A673 (cell line): ENCODE results near the gene RHBDF2.

Experiments
- EZH2 ChIP-seq: fragments of 200-600 bp; sonication (generic); IDR thresholded peaks from 2 replicates; pipeline ENCODE4 v1.6.1; 2017; ENCODE audit warnings: borderline replicate concordance, low read depth, mild to moderate bottlenecking, mixed read lengths, antibody characterized with exemption, low read length; ENCODE audit not compliant: poor library complexity, severe bottlenecking
- TF ChIP-seq, protein P1 (sequence below): fragments of 300-800, 200-600 bp; sonication (generic); conservative IDR thresholded peaks from 2 replicates; pipeline ENCODE4 v1.5.1; 2017; ENCODE audit warnings: low read depth, mild to moderate bottlenecking, antibody characterized with exemption, low read length, moderate library complexity, mixed read lengths

DNA sequence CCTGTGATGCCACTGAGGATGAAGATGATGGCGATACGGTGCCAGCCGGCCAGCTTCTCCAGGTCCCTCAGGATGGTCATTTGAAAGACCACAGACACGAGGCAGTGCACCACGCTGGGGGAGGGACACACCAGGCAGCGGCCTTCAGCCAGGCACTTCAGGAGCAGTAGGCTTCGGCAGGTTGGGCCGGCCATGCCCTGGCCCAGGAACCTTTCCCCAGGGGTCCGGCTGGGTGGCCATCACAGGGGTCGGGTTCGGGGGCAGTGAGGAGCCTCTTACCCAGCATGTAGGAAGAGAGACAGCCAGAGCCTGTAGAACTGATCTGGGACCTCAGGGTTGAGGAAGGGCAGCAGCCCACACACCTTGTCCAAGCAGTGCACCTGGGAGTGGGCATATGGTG, 28.5 kb downstream of the RHBDF2 start:
- TF ChIP-seq, protein P1, sequence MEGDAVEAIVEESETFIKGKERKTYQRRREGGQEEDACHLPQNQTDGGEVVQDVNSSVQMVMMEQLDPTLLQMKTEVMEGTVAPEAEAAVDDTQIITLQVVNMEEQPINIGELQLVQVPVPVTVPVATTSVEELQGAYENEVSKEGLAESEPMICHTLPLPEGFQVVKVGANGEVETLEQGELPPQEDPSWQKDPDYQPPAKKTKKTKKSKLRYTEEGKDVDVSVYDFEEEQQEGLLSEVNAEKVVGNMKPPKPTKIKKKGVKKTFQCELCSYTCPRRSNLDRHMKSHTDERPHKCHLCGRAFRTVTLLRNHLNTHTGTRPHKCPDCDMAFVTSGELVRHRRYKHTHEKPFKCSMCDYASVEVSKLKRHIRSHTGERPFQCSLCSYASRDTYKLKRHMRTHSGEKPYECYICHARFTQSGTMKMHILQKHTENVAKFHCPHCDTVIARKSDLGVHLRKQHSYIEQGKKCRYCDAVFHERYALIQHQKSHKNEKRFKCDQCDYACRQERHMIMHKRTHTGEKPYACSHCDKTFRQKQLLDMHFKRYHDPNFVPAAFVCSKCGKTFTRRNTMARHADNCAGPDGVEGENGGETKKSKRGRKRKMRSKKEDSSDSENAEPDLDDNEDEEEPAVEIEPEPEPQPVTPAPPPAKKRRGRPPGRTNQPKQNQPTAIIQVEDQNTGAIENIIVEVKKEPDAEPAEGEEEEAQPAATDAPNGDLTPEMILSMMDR = no peak
- no peak for TF ChIP-seq EZH2
